Calu3 (cell line): Measurements from ENCODE around the gene ALG5. TPM values are rescaled to one million over a fixed set of nuclear protein-coding genes. Genes with fewer than 3 reads are reported as not detected.

Source experiments
- BruUV-seq: library from RNA; stranded (reverse); fragments of 400-500 nt; replicated peaks from 2 replicates; lab custom pipeline; 2021; lab: Mats Ljungman, UMichigan
- CTCF ChIA-PET: fragments of 300-600 bp; sonication (Branson Sonifier 250); formaldehyde crosslinking; loops from one replicate; lab custom pipeline; 2022; ENCODE audit warnings: antibody characterized with exemption; lab: Charles Lee
- DNase-seq: peaks from one replicate; pipeline ENCODE4 v3.0.0; 2022
- H3K27ac Mint-ChIP-seq: one replicate; pipeline ENCODE4 v1.8.0; 2022; ENCODE audit warnings: mixed read lengths; ENCODE audit not compliant: unreplicated experiment
- H3K27me3 Mint-ChIP-seq: one replicate; pipeline ENCODE4 v1.8.0; 2022; ENCODE audit warnings: mixed read lengths; ENCODE audit not compliant: unreplicated experiment
- H3K36me3 Mint-ChIP-seq: one replicate; pipeline ENCODE4 v1.8.0; 2022; ENCODE audit warnings: mild to moderate bottlenecking, moderate library complexity, mixed read lengths; ENCODE audit not compliant: insufficient read depth, unreplicated experiment
- H3K4me1 Mint-ChIP-seq: one replicate; pipeline ENCODE4 v1.8.0; 2022; ENCODE audit warnings: mild to moderate bottlenecking, low read depth, mixed read lengths; ENCODE audit not compliant: unreplicated experiment
- H3K4me3 Mint-ChIP-seq: one replicate; pipeline ENCODE4 v1.8.0; 2022; ENCODE audit warnings: mild to moderate bottlenecking, low read depth, moderate library complexity, mixed read lengths; ENCODE audit not compliant: unreplicated experiment
- H3K9me3 Mint-ChIP-seq: one replicate; pipeline ENCODE4 v1.8.0; 2022; ENCODE audit warnings: low read depth, mixed read lengths; ENCODE audit not compliant: unreplicated experiment
- intact Hi-C: fragments of 100-400 bp; cut with micrococcal nuclease; formaldehyde crosslinking; loops from one replicate; pipeline ENCODE4 v1.10.0; 2022; ENCODE audit not compliant: unreplicated experiment
- total RNA-seq: library from RNA; stranded (reverse); gene quantifications from 2 replicates; pipeline ENCODE4 v1.2.3, GENCODE V29; 2022
- TF ChIP-seq, protein P1 (sequence below): fragments of 200-600 bp; IDR thresholded peaks from one replicate; pipeline ENCODE4 v1.8.0; 2022; ENCODE audit warnings: antibody characterized with exemption; ENCODE audit not compliant: unreplicated experiment

The ALG5 gene
- total RNA-seq, 1 experiment from 2014 or later: 35.7 TPM

- BruUV-seq: no TSS peak
- Mint-ChIP-seq H3K9me3 (no peaks in the 10 kb centered on the region), H3K4me1 (no peaks in the 10 kb centered on the region), H3K27ac (no peak overlapping the region), H3K27me3 (no peaks in the 10 kb centered on the region), H3K36me3 (peaks cover 15% of the 10 kb centered on the region), H3K4me3 (no peak overlapping the region)
- TF ChIP-seq, protein P1, sequence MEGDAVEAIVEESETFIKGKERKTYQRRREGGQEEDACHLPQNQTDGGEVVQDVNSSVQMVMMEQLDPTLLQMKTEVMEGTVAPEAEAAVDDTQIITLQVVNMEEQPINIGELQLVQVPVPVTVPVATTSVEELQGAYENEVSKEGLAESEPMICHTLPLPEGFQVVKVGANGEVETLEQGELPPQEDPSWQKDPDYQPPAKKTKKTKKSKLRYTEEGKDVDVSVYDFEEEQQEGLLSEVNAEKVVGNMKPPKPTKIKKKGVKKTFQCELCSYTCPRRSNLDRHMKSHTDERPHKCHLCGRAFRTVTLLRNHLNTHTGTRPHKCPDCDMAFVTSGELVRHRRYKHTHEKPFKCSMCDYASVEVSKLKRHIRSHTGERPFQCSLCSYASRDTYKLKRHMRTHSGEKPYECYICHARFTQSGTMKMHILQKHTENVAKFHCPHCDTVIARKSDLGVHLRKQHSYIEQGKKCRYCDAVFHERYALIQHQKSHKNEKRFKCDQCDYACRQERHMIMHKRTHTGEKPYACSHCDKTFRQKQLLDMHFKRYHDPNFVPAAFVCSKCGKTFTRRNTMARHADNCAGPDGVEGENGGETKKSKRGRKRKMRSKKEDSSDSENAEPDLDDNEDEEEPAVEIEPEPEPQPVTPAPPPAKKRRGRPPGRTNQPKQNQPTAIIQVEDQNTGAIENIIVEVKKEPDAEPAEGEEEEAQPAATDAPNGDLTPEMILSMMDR: no peak
- intact Hi-C loops: no loop called here
- CTCF ChIA-PET: no interaction called here
- no peak for DNase-seq
Measured at GRCh38 chr13:37040789-37041188, 41.6 kb upstream of the ALG5 start.

- no peaks in the 10 kb centered on the region for H3K9me3 Mint-ChIP-seq
- TF ChIP-seq, protein P1: no peak
- BruUV-seq: no TSS peak
- H3K4me1 Mint-ChIP-seq: no peaks in the 10 kb centered on the region
- no peaks in the 10 kb centered on the region for H3K27me3 Mint-ChIP-seq
- intact Hi-C loops: no loop called here
- no peak overlapping the region for H3K27ac Mint-ChIP-seq
- CTCF ChIA-PET: no interaction called here
- H3K4me3 Mint-ChIP-seq: no peak overlapping the region
- H3K36me3 Mint-ChIP-seq: peaks cover 20% of the 10 kb centered on the region
- no peak for DNase-seq
Measured at GRCh38 chr13:37039896-37040295, 40.8 kb upstream of the ALG5 start.

- no TSS peak for BruUV-seq
- TF ChIP-seq, protein P1: no peak
- peaks cover 18% of the 10 kb centered on the region for H3K36me3 Mint-ChIP-seq
- CTCF ChIA-PET: no interaction called here
- no peak for DNase-seq
- H3K27ac Mint-ChIP-seq: no peak overlapping the region
- H3K9me3 Mint-ChIP-seq: no peaks in the 10 kb centered on the region
- intact Hi-C loops: no loop called here
- H3K4me3 Mint-ChIP-seq: no peak overlapping the region
- H3K4me1 Mint-ChIP-seq: no peaks in the 10 kb centered on the region
- H3K27me3 Mint-ChIP-seq: no peaks in the 10 kb centered on the region
Measured at GRCh38 chr13:37037241-37037640, 38.1 kb upstream of the ALG5 start.

DNA sequence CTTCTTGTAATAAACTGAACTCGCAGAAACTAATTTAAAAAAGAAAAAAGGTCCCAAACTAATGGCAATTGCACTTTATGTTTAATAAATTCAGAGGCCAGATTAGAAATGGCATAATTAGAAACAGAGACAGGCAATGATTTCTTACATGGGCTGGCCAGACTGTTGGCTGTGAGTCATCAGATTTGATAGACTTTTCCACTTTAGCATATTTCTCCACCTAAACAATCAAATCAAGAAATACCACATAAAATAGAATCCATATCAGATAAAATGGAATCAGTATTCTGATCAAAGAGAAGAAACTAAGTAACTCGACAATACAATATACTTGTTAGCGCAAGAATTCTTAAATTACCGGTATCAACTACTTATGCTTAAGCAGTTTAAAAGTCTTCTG lies 30.5 kb upstream of the ALG5 start:
- BruUV-seq: no TSS peak
- Mint-ChIP-seq H3K4me1 (no peaks in the 10 kb centered on the region), H3K4me3 (no peak overlapping the region), H3K9me3 (no peaks in the 10 kb centered on the region), H3K27me3 (no peaks in the 10 kb centered on the region), H3K36me3 (peaks cover 12% of the 10 kb centered on the region), H3K27ac (no peak overlapping the region)
- CTCF ChIA-PET: no interaction called here
- TF ChIP-seq, protein P1: no peak
- DNase-seq: no peak
- intact Hi-C loops: no loop called here
